Measurements from ENCODE around the gene GBP3.

DNA sequence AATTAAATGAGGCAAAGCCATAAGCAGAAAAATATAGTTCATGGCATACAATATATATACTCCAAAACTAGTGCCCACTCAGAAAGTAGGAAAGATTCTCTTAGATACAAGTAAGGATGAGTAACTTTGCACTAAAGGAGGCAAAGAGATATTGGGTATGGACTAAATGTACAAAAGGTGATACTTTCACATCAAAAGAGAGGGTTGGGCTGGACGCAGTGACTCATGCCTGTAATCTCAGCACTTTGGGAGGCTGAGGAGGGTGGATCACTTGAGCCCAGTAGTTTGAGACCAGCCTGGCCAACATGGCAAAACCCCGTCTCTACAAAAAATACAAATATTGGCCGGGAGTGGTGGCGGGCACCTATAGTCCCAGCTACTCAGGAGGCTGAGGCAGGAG is 37.0 kb downstream of the GBP3 start:
- no peak for TF ChIP-seq CTCF (conservative IDR thresholded peaks at IDR 0.05 in 1 of 2, IDR thresholded peaks at IDR 0.05 in 1 of 2; ENCODE audit: low read depth in 1 of 2, low read length in 2 of 2)
- no peak for TF ChIP-seq EZH2 (IDR thresholded peaks at IDR 0.05; ENCODE audit: low read length, missing control alignments)

All from fibroblast of lung (primary cell).